Measurements from ENCODE around the gene TMPRSS13. TPM values are rescaled to one million over a fixed set of nuclear protein-coding genes. Genes with fewer than 3 reads are reported as not detected.

TMPRSS13 gene
- total and polyA plus RNA-seq, 9 of the 15 experiments (the other 6 are each of a cell fraction or from before 2014, with no cell fraction given): 0.11 to 0.29 (median 0.15) TPM

DNA sequence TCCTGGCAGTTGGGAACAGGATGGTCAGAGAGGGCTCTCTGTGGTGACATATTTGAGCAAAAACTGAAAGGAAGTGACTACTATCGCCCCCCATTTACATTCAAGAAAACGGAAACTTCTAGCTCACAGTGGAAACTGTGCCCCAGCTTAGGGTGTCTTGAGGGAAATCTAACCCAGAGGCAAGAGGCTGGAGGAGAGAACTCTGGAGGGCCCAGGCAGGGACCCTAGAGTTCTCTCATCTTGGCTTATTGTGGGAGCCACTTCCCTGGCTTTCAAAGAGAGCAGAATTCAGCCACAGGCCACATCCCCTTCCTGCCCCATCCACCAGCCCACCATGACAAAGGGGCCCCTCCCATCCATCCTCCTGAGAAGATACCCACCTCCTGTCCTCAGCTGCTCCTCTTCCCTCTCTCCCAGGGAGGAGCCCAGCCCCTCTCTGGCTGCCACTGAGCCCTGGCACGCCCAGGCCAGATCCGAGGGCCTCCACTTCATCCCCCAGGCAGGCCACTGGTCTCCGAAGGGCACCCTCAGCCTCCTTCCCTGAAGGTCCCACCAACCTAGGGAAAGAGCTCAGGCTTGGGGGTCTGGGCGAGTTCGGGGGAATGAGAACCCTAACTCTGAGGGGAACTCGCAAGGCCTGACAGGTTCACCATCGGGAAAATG is 1.6 kb upstream of the TMPRSS13 start:
- BruUV-seq (replicated peaks): no TSS peak
- H3K36me3 ChIP-seq (ENCODE audit: control insufficient read depth, insufficient read depth, low read length): no peaks in the 10 kb centered on the region
- H3K27ac ChIP-seq (ENCODE audit: extremely low read depth, low read depth, low read length): no peak overlapping the region
- ATAC-seq (no peak), DNase-seq (ENCODE audit: extremely low read depth in 1 of 4, low spot score in 3 of 4) (no peak), FAIRE-seq (no peak)
- 0 out of 2 replicates have a peak, but pooled peaks cover 3% of the 10 kb centered on the region for H4K20me1 ChIP-seq (replicated peaks; ENCODE audit: control insufficient read depth, insufficient read depth, low read length)
- peaks cover 0 to 8% of the 10 kb centered on the region in 2 experiments; a peak in 1 of 5 replicates for H3K4me1 ChIP-seq (replicated peaks in 1 of 2; ENCODE audit: control insufficient read depth in 2 of 2, insufficient read depth in 2 of 2, low read length in 2 of 2)
- intact Hi-C loops (cut with micrococcal nuclease) (no loop called here), in situ Hi-C loops (cut with MboI) (no loop called here)
- H3K9ac ChIP-seq (ENCODE audit: insufficient read depth in 1 of 2, low read depth in 2 of 2, low read length in 2 of 2): no peak overlapping the region
- H3K79me2 ChIP-seq (ENCODE audit: control insufficient read depth, insufficient read depth, low read length): no peaks in the 10 kb centered on the region
- no peaks in the 10 kb centered on the region for H3K9me3 ChIP-seq (replicated peaks; ENCODE audit: control insufficient read depth, insufficient read depth, low read depth, low read length)
- H2AFZ ChIP-seq (ENCODE audit: low read depth, low read length): no peak overlapping the region
- no peak overlapping the region for H3K4me3 ChIP-seq
- no peaks in the 10 kb centered on the region for H3K9me1 ChIP-seq (ENCODE audit: control insufficient read depth, insufficient read depth, low read length)
- no peak overlapping the region for H3K4me2 ChIP-seq (ENCODE audit: insufficient read depth, low read length)
- H3K27me3 ChIP-seq (ENCODE audit: control insufficient read depth in 2 of 2, insufficient read depth in 2 of 2, low read length in 2 of 2): peaks cover 18 to 25% of the 10 kb centered on the region in 2 experiments; a peak in 4 of 5 replicates
- ChIA-PET POLR2A (interaction anchor here (1.1 to 2.1 kb wide), 2 partner anchors 9 to 19 kb away, joined by 3 to 6 read pairs; no protein-coding TSS in a partner anchor), CTCF (ENCODE audit: low intra/inter-chr PET ratio) (no interaction called here)
- 3% methylated on average over 7 of the region's 9 CpGs for WGBS (ENCODE audit: insufficient coverage, low coverage, missing lambda C conversion rate)
- TF ChIP-seq ZNF717 (CRISPR knock-in tag; IDR thresholded peaks at IDR 0.05) (no peak), ZKSCAN1 (IDR thresholded peaks at IDR 0.05; ENCODE audit: low read depth, low read length) (no peak), KAT7 (CRISPR knock-in tag; IDR thresholded peaks at IDR 0.05; ENCODE audit: borderline replicate concordance) (no peak), ZBTB17 (CRISPR knock-in tag; IDR thresholded peaks at IDR 0.05) (no peak), XRCC3 (IDR thresholded peaks at IDR 0.05) (no peak), DMBX1 (CRISPR knock-in tag; IDR thresholded peaks at IDR 0.05; ENCODE audit: borderline replicate concordance) (no peak), FOXA3 (CRISPR knock-in tag; conservative IDR thresholded peaks at IDR 0.05 in 1 of 2, IDR thresholded peaks at IDR 0.05 in 1 of 2) (no peak), SMARCC2 (IDR thresholded peaks at IDR 0.05; ENCODE audit: low read depth) (no peak), RFX5 (IDR thresholded peaks at IDR 0.05; ENCODE audit: low read depth, low read length) (no peak)
- TF ChIP-seq, protein P1, sequence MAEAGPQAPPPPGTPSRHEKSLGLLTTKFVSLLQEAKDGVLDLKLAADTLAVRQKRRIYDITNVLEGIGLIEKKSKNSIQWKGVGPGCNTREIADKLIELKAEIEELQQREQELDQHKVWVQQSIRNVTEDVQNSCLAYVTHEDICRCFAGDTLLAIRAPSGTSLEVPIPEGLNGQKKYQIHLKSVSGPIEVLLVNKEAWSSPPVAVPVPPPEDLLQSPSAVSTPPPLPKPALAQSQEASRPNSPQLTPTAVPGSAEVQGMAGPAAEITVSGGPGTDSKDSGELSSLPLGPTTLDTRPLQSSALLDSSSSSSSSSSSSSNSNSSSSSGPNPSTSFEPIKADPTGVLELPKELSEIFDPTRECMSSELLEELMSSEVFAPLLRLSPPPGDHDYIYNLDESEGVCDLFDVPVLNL (CRISPR knock-in tag; IDR thresholded peaks at IDR 0.05; ENCODE audit: low read depth): no peak
- TF ChIP-seq, protein P2, sequence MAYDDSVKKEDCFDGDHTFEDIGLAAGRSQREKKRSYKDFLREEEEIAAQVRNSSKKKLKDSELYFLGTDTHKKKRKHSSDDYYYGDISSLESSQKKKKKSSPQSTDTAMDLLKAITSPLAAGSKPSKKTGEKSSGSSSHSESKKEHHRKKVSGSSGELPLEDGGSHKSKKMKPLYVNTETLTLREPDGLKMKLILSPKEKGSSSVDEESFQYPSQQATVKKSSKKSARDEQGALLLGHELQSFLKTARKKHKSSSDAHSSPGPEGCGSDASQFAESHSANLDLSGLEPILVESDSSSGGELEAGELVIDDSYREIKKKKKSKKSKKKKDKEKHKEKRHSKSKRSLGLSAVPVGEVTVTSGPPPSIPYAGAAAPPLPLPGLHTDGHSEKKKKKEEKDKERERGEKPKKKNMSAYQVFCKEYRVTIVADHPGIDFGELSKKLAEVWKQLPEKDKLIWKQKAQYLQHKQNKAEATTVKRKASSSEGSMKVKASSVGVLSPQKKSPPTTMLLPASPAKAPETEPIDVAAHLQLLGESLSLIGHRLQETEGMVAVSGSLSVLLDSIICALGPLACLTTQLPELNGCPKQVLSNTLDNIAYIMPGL (CRISPR knock-in tag; IDR thresholded peaks at IDR 0.05): no peak
- TF ChIP-seq, protein P3, sequence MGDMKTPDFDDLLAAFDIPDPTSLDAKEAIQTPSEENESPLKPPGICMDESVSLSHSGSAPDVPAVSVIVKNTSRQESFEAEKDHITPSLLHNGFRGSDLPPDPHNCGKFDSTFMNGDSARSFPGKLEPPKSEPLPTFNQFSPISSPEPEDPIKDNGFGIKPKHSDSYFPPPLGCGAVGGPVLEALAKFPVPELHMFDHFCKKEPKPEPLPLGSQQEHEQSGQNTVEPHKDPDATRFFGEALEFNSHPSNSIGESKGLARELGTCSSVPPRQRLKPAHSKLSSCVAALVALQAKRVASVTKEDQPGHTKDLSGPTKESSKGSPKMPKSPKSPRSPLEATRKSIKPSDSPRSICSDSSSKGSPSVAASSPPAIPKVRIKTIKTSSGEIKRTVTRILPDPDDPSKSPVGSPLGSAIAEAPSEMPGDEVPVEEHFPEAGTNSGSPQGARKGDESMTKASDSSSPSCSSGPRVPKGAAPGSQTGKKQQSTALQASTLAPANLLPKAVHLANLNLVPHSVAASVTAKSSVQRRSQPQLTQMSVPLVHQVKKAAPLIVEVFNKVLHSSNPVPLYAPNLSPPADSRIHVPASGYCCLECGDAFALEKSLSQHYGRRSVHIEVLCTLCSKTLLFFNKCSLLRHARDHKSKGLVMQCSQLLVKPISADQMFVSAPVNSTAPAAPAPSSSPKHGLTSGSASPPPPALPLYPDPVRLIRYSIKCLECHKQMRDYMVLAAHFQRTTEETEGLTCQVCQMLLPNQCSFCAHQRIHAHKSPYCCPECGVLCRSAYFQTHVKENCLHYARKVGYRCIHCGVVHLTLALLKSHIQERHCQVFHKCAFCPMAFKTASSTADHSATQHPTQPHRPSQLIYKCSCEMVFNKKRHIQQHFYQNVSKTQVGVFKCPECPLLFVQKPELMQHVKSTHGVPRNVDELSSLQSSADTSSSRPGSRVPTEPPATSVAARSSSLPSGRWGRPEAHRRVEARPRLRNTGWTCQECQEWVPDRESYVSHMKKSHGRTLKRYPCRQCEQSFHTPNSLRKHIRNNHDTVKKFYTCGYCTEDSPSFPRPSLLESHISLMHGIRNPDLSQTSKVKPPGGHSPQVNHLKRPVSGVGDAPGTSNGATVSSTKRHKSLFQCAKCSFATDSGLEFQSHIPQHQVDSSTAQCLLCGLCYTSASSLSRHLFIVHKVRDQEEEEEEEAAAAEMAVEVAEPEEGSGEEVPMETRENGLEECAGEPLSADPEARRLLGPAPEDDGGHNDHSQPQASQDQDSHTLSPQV (IDR thresholded peaks at IDR 0.05): no peak
- TF ChIP-seq, protein P4, sequence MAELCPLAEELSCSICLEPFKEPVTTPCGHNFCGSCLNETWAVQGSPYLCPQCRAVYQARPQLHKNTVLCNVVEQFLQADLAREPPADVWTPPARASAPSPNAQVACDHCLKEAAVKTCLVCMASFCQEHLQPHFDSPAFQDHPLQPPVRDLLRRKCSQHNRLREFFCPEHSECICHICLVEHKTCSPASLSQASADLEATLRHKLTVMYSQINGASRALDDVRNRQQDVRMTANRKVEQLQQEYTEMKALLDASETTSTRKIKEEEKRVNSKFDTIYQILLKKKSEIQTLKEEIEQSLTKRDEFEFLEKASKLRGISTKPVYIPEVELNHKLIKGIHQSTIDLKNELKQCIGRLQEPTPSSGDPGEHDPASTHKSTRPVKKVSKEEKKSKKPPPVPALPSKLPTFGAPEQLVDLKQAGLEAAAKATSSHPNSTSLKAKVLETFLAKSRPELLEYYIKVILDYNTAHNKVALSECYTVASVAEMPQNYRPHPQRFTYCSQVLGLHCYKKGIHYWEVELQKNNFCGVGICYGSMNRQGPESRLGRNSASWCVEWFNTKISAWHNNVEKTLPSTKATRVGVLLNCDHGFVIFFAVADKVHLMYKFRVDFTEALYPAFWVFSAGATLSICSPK (IDR thresholded peaks at IDR 0.05; ENCODE audit: borderline replicate concordance): no peak

All from K562 (cell line).